GM21423 (cell line): ENCODE results near the gene NR2F6.

ENCODE experiments used
- ATAC-seq: cut with Tn5 transposase; IDR thresholded peaks from one replicate; pipeline ENCODE4 v1.9.1; 2021; ENCODE audit warnings: mild to moderate bottlenecking, moderate library complexity; ENCODE audit not compliant: unreplicated experiment

NR2F6 gene

GRCh38 chr19:17264641-17264979 lies 18.9 kb upstream of the NR2F6 start, which contains the start of gene USHBP1:
USHBP1 (minus strand) TSS chr19:17264745; CDS start chr19:17264299, 446 bp downstream.
- ATAC-seq: no peak

- no peak for ATAC-seq
Measured at GRCh38 chr19:17263712-17264640, 18.3 kb upstream of the NR2F6 start.

GRCh38 chr19:17262557-17262956 lies 16.8 kb upstream of the NR2F6 start:
- ATAC-seq: no peak

- no peak for ATAC-seq
Measured at GRCh38 chr19:17260842-17261325, 15.2 kb upstream of the NR2F6 start.

- ATAC-seq: no peak
Measured at GRCh38 chr19:17259934-17260333, 14.2 kb upstream of the NR2F6 start.

GRCh38 chr19:17259118-17259780 lies 13.5 kb upstream of the NR2F6 start:
- ATAC-seq: no peak

GRCh38 chr19:17256130-17256529 lies 10.4 kb upstream of the NR2F6 start:
- ATAC-seq: no peak

- ATAC-seq: no peak
Measured at GRCh38 chr19:17255150-17255621, 9.5 kb upstream of the NR2F6 start.

- no peak for ATAC-seq
Measured at GRCh38 chr19:17254636-17255035, 8.9 kb upstream of the NR2F6 start.

GRCh38 chr19:17249887-17250548 lies 4.3 kb upstream of the NR2F6 start:
- ATAC-seq: no peak

GRCh38 chr19:17248011-17248776 lies 2.5 kb upstream of the NR2F6 start:
- no peak for ATAC-seq

- no peak for ATAC-seq
Measured at GRCh38 chr19:17246681-17247425, 1.1 kb upstream of the NR2F6 start.

- no peak for ATAC-seq
Measured at GRCh38 chr19:17244618-17245534, 843 bp downstream of the NR2F6 start.

- no peak for ATAC-seq
Measured at GRCh38 chr19:17243830-17244617, 1.7 kb downstream of the NR2F6 start.

GRCh38 chr19:17243211-17243829 lies 2.4 kb downstream of the NR2F6 start:
- no peak for ATAC-seq

- no peak for ATAC-seq
Measured at GRCh38 chr19:17242431-17243208, 3.1 kb downstream of the NR2F6 start.
